Cardiac muscle cell (in vitro differentiated cells and primary cell): ENCODE data around the gene SYT1. TPM values are rescaled to one million over a fixed set of nuclear protein-coding genes. Genes with fewer than 3 reads are reported as not detected.

Experiments
- DNase-seq, 2 donors: peaks; one replicate each; pipeline versions ENCODE4 v3.0.0 to v3.0.0-alpha.2; 2010 to 2017; ENCODE audit warnings: low read depth in 1 of 2, low spot score in 1 of 2
- H3K27ac ChIP-seq: fragments of 200-600 bp; sonication (generic); 2 replicates; pipeline ENCODE4 v1.5.1; 2016
- H3K27me3 ChIP-seq: fragments of 200-600 bp; sonication (generic); 2 replicates; pipeline ENCODE4 v1.6.0; 2016; ENCODE audit warnings: control low read depth
- H3K36me3 ChIP-seq: fragments of 200-600 bp; sonication (generic); 2 replicates; pipeline ENCODE4 v1.5.1; 2016; ENCODE audit warnings: control low read depth
- H3K4me1 ChIP-seq: fragments of 200-600 bp; sonication (generic); 2 replicates; pipeline ENCODE4 v1.8.1; 2017; ENCODE audit warnings: low read depth, mild to moderate bottlenecking, mixed run types
- H3K4me3 ChIP-seq: fragments of 200-600 bp; sonication (generic); 2 replicates; pipeline ENCODE4 v1.5.1; 2016; ENCODE audit warnings: mild to moderate bottlenecking
- H3K9me3 ChIP-seq: fragments of 200-600 bp; sonication (generic); 2 replicates; pipeline ENCODE4 v1.5.1; 2017; ENCODE audit warnings: low read depth, mild to moderate bottlenecking, control low read depth
- polyA plus RNA-seq: library from polyadenylated mRNA; unstranded; fragments of >200 nt; fragmentation: Nextera tagmentation; extraction: Ambion mirVana; gene quantifications from 2 replicates; pipeline ENCODE4 v1.2.1, GENCODE V29; 2016
- total RNA-seq: library from RNA; depleted of rRNA; stranded (reverse); fragments of >200 nt; gene quantifications from 2 replicates; pipeline ENCODE4 v1.2.3, GENCODE V29; 2016
- TF ChIP-seq, protein P1 (sequence below): IDR thresholded peaks from 2 replicates; pipeline ENCODE4 v1.5.1; 2012; ENCODE audit warnings: low read depth, mild to moderate bottlenecking, low read length

The SYT1 gene
- total and polyA plus RNA-seq, 2 experiments from 2014 or later = 0.50 to 0.66 TPM

DNA sequence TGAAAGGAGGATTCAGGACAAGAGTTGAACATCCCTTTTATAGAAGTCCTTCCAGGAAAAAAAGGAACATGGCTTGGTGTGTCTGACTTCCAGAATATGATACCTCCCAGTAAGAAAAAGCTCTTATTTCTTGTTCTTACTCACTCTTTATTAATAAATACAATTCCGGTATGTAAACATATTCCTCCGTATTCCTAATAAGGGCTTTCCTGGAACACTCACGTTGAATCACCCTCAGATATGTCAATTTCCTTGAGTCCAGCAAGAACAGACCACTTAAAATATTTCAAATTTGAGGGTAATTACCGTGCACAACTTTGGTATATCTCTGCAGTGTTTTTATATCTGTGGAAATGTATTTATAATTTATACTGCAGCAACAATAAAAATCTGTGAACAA, 385.6 kb downstream of the SYT1 start:
- TF ChIP-seq, protein P1, sequence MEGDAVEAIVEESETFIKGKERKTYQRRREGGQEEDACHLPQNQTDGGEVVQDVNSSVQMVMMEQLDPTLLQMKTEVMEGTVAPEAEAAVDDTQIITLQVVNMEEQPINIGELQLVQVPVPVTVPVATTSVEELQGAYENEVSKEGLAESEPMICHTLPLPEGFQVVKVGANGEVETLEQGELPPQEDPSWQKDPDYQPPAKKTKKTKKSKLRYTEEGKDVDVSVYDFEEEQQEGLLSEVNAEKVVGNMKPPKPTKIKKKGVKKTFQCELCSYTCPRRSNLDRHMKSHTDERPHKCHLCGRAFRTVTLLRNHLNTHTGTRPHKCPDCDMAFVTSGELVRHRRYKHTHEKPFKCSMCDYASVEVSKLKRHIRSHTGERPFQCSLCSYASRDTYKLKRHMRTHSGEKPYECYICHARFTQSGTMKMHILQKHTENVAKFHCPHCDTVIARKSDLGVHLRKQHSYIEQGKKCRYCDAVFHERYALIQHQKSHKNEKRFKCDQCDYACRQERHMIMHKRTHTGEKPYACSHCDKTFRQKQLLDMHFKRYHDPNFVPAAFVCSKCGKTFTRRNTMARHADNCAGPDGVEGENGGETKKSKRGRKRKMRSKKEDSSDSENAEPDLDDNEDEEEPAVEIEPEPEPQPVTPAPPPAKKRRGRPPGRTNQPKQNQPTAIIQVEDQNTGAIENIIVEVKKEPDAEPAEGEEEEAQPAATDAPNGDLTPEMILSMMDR = no peak
- peaks cover 7% of the 10 kb centered on the region for H3K4me1 ChIP-seq
- no peaks in the 10 kb centered on the region for H3K27me3 ChIP-seq
- no peaks in the 10 kb centered on the region for H3K36me3 ChIP-seq
- H3K4me3 ChIP-seq = no peak overlapping the region
- H3K9me3 ChIP-seq = no peaks in the 10 kb centered on the region
- DNase-seq = no peak
- no peak overlapping the region for H3K27ac ChIP-seq

DNA sequence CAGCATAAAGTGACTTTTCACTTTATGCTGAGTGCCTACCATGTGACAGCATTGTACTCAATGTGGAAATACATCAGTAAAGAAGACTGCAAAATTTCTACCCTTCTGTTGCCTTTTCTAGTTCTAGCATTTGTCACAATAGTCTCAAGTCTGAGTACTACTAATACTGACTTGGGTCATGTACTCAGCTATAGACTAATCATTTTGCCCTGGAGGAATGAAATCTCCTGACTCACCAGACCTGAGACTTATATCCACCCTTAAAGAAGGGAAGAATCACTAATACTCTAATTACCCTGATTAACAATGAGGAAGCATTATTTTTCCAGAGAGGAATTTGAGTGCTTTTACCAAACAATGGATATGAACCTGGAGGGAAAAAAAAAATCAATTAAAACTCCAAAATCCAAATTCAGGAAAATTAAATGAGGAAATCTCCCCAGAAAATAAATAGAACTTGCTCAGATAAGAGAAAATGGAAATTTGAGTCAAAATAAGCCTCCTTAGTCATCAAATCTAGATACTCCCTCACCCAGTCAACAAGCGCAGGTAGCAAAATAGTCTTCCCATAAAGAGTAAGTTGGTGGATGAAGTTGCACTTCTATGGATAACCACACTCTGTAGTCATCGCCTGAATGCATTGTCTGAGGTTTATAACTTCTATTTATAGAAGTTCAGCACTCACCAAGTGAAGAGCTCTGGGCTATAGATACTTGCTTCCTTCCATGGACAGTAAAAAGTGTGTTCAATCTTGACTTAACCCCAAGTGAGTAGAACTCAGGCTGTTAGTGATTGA, 386.6 kb downstream of the SYT1 start:
- Histone ChIP-seq H3K4me3 (no peak overlapping the region), H3K36me3 (no peaks in the 10 kb centered on the region), H3K27me3 (no peaks in the 10 kb centered on the region), H3K4me1 (peaks cover 7% of the 10 kb centered on the region), H3K27ac (no peak overlapping the region), H3K9me3 (no peaks in the 10 kb centered on the region)
- peak in 1 of 2 donors; percentile 31 for DNase-seq
- TF ChIP-seq, protein P1 = no peak

DNA sequence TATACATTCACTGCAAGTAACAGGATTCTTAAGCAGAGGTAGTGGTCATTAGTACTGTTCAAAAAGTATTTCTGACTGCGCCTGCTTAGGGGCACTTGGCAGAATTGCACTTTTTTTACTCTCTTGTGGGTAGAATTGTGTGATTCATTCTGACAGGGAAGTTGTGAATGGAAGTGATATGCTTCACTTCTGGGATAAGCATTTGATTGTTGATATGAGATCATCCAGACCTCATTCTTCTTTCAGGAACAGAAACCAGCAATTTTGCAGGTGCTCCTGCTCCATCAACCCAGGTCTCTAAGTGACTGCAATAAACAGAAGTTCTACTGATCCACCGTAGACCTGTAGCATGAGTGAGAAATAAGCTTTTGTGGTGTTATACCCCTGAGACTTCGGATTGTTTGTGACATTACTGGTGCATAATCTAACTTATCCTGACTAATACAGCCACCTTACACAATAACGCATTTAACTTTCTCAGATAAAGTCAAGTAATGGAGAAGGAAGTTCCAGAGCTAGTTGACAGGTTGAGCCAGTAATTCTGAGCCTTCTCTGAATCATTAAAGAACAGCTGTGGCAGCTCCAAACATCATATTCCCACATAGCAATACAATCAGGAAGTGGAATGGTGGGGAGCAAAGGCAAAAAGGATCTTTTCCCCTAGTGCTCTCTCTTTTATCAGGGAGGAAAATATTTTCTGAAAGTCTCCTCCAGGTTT, 387.9 kb downstream of the SYT1 start:
- TF ChIP-seq, protein P1 = no peak
- no peaks in the 10 kb centered on the region for H3K36me3 ChIP-seq
- H3K27ac ChIP-seq = no peak overlapping the region
- no peak overlapping the region for H3K4me3 ChIP-seq
- DNase-seq = no peak
- no peaks in the 10 kb centered on the region for H3K9me3 ChIP-seq
- H3K27me3 ChIP-seq = no peaks in the 10 kb centered on the region
- peaks cover 7% of the 10 kb centered on the region for H3K4me1 ChIP-seq

DNA sequence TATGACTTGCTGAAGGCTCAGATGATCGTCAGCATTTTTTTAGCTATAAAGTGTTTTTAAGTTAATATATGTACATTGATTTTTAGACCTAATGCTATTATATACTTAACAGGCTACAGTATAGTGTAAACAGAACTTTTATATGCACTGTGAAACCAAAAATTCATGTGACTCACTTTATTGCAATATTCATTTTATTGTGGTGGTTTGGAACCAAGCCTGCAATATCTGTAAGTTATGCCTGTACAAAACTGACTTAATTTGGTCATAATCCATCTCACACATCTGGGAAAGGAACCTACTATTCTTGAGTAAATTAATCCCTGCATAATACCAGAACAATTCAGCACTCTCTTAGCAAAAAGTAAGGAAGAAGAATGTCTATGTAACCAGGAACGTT, 390.7 kb downstream of the SYT1 start:
- H3K36me3 ChIP-seq = no peaks in the 10 kb centered on the region
- H3K9me3 ChIP-seq = no peaks in the 10 kb centered on the region
- no peaks in the 10 kb centered on the region for H3K27me3 ChIP-seq
- H3K4me3 ChIP-seq = no peak overlapping the region
- TF ChIP-seq, protein P1 = no peak
- no peak overlapping the region for H3K27ac ChIP-seq
- H3K4me1 ChIP-seq = peaks cover 7% of the 10 kb centered on the region
- DNase-seq = no peak

DNA sequence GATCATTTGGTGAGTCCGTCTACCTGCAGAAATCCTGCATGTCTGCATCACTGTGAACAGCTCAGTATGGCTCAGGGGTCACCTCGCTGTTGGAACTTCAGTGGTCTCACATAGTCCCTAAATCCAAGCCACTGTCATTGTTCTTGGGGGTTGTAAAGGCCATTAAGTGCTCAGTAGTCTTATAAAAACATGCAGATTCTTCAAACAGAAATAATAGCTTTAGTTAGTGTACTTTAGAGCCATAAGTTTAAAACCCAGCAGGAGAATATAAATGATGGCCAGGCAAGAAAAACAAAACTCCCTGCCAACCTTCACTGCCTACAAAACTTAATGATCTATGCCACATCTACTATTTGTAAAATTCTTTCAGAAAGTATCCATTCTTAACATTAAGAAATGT, 396.3 kb downstream of the SYT1 start:
- Histone ChIP-seq H3K27ac (no peak overlapping the region), H3K36me3 (no peaks in the 10 kb centered on the region), H3K9me3 (no peaks in the 10 kb centered on the region), H3K4me3 (no peak overlapping the region), H3K27me3 (no peaks in the 10 kb centered on the region), H3K4me1 (no peaks in the 10 kb centered on the region)
- TF ChIP-seq, protein P1 = no peak
- DNase-seq = no peak
